ENCODE measurements around the gene TROAP.

The TROAP gene

DNA sequence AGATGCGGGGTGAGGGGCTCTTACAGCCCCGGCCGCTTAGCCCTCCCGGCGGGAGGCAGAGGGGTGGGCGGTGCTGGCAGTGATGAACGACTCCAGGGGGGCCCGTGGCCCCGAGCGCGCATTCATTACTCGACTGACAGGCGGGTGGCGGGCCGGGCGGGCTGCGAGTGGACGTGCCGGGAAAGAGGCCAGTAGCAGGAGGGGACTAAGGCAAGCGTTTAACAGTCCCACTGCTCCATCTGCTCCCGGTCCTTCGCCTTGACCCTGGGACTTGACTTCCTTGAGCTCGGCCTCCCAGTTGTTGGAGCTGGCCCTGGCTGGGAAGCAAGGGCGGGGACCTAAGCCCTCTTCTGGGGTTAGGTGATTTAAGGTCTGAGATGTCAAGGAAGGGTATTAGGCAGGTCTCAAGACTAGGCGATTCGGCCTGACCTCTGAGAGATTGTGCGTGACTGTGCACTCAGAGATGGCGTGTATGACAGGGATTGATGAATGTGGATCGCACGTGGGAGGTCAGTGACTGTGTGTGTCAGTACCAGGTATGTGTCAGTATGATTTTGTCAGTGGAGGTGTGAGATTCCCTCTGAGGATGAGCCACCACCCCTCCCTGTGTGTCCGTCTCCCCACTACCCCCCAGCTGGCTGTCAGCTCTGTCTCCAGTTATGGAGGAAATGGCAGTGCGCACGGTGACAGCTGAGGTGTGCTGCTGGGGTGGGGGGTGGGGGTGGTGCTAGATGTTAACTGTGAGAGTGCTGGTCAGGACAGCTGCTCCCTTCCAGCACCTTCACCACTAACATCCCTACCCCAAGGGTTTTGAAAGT, 20.1 kb downstream of the TROAP start:
- no peak for TF ChIP-seq GATA2 (IDR thresholded peaks at IDR 0.05; ENCODE audit: low read depth, low read length)
- TF ChIP-seq GATA3 (IDR thresholded peaks at IDR 0.05; ENCODE audit: low read depth, low read length) = no peak

DNA sequence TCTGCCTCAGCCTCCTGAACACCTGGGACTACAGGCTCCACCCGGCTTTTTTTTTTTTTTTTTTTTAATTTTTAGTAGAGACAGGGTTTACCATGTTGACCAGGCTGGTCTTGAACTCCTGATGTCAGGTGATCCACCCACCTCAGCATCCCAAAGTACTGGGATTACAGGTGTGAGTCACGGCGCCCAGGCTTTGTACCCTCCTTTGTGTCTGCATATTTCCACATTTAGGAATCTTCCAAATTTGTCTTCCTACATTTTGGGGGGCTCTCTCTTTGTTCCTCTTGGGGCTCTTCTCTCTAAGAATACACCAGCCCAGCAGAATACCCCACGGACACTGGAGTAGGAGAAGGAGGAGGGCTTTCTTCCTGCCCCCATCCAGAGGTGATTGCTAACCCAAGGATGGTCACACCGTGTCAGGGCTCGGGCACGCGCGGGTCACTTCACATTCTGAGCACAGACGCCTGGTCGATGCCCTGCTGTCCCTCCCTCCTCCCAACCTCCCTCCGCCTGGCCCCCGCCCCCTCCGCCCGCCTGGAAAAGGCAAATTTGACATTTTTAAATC, 21.5 kb downstream of the TROAP start:
- TF ChIP-seq GATA3 (IDR thresholded peaks at IDR 0.05; ENCODE audit: low read depth, low read length) (no peak), GATA2 (IDR thresholded peaks at IDR 0.05; ENCODE audit: low read depth, low read length) (no peak)

DNA sequence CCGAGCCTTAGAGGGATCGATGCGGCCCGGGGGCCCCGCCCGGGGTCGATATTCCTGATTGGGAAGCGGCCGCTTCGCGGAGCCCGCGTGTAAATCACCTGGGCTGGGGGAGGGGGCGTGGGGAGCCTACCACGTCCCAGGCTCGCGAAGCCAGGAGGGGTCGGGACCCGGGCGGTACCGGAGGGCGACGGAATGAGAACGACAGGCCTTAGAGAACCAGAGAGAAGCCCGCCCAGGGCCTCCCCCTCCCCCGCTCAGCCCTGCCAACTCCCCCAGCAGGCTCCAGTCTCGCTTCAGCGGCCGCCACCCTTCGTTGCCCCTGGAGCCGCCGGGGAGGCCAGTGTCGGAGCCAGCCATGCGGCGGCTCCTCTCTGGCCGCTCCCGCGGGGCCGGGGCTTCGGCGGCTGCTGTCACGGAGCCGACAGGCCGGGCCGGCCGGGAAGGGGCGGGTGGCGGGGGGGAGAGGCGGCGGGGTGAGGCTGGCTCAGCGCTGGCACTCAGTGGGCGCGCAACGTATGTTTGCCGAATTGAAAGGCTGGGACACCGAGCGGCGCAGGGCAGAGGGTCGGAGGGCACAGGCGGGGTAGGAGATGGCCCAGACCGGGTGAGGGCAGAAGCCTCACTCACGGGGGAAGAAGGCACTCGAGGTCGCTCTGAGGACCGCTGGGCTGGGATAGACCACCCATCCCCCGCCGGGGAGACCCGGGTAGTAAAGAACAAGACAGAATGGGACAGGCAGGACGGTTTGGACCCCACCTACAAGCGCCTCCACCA, 22.2 kb downstream of the TROAP start:
- TF ChIP-seq GATA3 (IDR thresholded peaks at IDR 0.05; ENCODE audit: low read depth, low read length) (no peak), GATA2 (IDR thresholded peaks at IDR 0.05; ENCODE audit: low read depth, low read length) (no peak)

DNA sequence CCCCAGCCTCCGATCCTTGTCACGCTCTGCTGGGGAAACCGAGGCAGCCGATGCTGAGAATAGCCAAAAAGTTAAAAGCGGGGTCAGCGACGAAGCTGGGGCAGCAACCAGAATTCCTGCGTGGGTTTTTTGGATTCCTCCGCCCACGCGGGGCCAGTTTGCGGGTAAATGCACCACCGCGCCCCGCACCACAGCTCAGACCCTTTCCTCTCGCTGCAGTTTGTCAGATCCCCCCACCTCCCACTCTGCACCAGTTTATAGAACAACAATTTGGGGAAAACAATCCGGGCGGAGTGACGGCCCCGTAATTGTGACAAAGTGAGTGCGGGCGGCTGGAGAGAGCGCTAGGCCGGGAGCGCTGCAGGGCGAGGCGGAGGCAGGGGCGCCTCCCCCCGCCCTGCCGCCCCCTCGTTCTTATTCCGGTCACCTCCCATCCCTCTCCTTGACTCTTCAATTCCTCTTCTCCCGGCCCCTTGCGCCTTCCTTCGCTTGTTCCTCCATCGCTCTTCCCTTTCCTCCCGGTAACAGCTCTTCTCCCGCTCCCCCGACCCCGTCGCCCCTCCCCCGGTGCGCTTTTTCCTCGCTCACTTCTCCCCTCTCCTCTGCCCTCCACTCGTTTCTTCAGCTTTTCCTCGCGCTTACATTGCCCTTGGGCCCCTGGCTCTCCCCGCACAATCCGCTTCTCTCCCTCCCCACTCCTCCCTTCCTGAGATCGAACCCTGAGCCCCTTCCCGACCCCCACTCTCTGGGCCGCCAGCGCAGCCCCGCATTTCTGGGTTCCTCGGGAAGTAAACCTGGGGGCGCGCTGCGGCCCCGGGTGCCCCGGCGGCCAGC, 23.0 kb downstream of the TROAP start:
- TF ChIP-seq GATA2 (IDR thresholded peaks at IDR 0.05; ENCODE audit: low read depth, low read length) (no peak), GATA3 (IDR thresholded peaks at IDR 0.05; ENCODE audit: low read depth, low read length) (no peak)

DNA sequence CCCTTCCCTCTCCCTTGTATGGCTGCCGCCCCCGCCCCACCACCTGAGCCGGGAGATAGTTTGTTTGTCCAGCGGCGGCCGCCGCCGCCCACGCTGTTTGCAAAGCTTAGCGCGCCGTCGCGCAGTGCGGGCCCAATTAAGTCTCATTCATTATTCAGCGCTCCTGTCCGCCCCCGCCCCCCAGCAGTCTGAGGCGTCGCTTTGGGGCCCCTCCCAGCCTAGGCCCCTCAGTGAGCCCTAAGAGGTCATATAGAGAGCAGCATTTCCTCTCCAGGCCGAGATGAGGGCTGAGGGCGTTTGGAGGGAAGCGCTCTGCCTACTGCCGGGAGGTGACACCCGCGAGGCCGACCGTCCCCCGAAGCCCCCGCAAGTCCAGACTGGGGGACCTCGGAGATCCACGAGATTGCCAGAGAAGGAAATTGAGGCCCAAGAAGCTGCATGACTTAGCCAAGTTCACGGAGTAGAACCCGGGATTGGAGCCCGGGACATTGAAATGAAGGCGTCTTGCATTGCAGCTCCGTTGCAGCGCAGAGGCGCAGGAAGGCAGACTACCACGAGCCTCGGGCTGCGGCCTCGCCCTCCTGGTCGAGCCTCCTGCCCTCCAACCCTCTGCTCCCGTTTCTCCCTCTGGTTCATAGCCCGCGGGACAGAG, 23.7 kb downstream of the TROAP start, which contains the start of gene DNAJC22:
Gene DNAJC22, plus strand, starts transcription at position 230 of the 652 bp plus-strand sequence. CDS start 1,985 bp downstream, outside the sequence.
- TF ChIP-seq GATA3 (IDR thresholded peaks at IDR 0.05; ENCODE audit: low read depth, low read length) = no peak
- TF ChIP-seq GATA2 (IDR thresholded peaks at IDR 0.05; ENCODE audit: low read depth, low read length) = no peak

DNA sequence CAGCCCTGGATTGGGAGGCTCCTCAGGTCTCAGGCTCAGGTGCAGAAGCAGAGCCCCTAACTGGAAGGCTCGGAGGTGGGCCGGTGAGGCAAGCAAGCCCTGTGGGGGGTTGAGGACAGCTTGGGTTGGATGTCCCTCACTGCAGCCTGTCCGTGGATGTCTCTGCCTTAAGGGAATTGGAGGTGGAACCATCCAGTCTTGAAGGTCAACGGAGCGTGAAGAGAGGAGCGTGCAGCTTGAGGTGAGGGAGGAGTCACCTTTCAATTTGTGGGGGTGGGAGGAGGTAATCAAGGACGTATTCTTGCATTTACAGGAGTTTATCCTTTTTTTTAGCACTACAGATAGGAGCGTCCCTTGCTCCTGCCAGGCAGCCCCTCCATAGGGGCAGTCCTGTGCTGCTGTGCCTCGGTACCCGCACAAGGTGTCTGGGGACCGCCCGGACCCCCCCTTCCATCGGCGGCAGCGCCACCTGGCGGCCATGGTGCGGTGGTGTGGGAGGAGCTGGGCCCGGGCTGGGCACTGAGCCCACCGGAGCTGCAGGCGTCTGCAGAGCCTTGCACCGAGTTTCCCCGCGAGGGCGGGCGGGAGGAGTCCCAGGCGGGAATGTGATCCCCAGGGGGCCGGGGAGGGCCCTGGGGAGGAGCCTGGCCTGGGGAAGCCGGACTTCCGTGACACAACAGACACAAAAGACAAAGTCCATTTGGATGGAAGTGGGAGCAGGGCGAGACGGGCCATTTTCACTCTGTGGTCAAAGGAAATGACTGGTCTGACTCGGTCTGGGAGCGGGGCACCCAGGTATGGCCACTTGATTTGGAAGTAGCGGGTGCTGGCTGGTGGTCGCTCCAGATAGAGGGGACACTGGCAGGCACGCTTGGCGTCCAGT, 24.5 kb downstream of the TROAP start:
- TF ChIP-seq GATA2 (IDR thresholded peaks at IDR 0.05; ENCODE audit: low read depth, low read length) = no peak
- TF ChIP-seq GATA3 (IDR thresholded peaks at IDR 0.05; ENCODE audit: low read depth, low read length) = no peak

DNA sequence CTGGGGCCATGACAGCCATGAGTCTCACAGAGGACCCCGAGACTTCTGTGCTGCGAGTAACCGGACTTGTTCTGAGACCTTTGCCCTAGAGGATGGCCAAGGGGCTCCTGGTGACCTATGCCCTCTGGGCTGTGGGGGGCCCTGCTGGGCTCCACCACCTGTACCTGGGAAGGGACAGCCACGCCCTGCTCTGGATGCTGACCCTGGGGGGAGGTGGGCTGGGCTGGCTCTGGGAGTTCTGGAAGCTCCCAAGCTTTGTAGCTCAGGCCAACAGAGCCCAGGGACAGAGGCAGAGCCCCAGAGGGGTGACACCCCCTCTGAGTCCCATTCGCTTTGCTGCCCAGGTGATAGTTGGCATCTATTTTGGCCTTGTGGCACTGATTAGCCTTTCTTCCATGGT, 25.7 kb downstream of the TROAP start:
- no peak for TF ChIP-seq GATA2 (IDR thresholded peaks at IDR 0.05; ENCODE audit: low read depth, low read length)
- no peak for TF ChIP-seq GATA3 (IDR thresholded peaks at IDR 0.05; ENCODE audit: low read depth, low read length)

DNA sequence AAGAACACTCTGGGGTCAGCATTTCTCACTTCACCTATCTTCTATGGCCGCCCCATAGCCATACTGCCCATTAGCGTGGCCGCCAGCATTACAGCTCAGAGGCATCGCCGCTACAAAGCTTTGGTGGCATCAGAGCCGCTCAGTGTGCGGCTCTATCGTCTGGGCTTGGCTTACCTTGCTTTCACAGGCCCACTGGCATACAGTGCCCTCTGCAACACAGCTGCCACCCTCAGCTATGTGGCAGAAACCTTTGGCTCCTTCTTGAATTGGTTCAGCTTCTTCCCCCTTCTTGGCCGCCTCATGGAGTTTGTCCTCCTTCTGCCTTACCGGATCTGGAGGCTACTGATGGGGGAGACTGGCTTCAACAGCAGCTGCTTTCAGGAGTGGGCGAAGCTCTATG, 26.2 kb downstream of the TROAP start:
- TF ChIP-seq GATA3 (IDR thresholded peaks at IDR 0.05; ENCODE audit: low read depth, low read length) (no peak), GATA2 (IDR thresholded peaks at IDR 0.05; ENCODE audit: low read depth, low read length) (no peak)

DNA sequence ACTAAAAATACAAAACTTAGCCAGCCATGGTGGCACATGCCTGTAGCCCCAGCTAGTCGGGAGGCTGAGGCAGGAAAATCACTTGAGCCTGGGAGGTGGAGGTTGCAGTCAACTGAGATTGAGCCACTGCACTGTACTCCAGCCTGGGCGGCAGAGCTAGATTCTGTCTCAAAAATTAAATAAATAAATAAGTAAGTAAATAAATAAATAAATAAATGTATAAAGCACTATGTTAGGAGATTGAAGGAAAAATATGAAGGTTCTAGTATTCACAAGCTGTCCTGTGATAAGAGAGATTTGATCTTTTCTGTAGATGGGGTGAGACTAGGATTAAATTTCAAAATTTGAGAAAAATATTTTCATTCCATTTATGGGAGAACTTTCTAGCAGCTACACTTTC, 29.3 kb downstream of the TROAP start:
- TF ChIP-seq GATA2 (IDR thresholded peaks at IDR 0.05; ENCODE audit: low read depth, low read length) (no peak), GATA3 (IDR thresholded peaks at IDR 0.05; ENCODE audit: low read depth, low read length) (no peak)

DNA sequence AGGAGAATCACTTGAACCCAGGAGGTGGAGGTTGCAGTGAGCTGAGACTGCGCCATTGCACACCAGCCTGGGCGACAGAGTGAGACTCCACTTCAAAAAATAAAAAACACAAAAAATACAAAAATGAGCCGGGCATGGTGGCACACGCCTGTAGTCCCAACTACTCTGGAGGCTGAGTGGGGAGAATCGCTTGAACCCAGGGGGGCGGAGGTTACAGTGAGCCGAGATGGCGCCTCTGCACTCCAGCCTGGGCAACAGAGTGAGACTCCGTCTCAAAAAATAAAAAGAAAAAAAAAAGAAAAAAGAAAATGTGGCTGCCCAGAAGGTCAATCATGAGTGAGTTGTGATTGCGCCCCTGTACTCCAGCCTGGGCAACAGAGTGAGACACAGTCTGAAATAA, 32.9 kb downstream of the TROAP start:
- no peak for TF ChIP-seq GATA3 (IDR thresholded peaks at IDR 0.05; ENCODE audit: low read depth, low read length)
- TF ChIP-seq GATA2 (IDR thresholded peaks at IDR 0.05; ENCODE audit: low read depth, low read length) = no peak

DNA sequence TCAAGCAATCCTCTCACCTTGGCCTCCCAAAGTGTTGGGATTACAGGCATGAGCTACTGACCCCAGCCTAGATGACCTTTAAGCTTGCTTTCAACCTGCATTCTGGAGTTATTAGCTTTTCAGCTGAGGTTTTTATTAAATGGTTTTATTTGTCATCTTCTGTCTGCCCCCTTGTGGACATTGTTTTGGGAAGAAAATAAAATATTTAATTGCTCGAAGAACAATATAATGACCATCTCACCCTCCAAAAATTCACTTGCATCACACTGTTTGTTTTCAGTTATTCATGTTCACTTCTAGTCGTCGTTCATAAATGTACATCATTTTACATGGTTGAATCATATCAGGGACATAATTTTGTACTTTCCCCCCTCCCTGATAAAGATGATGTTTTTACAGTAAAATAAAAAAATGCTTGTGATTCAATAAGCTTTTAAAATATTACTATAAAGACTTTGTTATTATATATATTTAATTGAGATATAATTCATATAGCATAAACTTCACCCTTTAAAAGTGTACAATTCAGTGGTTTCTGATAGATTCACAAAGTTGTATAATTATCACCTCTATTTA, 34.1 kb downstream of the TROAP start:
- no peak for TF ChIP-seq GATA2 (IDR thresholded peaks at IDR 0.05; ENCODE audit: low read depth, low read length)
- no peak for TF ChIP-seq GATA3 (IDR thresholded peaks at IDR 0.05; ENCODE audit: low read depth, low read length)
